Gastrocnemius medialis (tissue), 4 donors: ENCODE results near the gene GNAQ.

Experiments
- POLR2A ChIP-seq, 2 donors: fragments of 450-650 bp; IDR thresholded peaks; one replicate each; pipeline ENCODE4 v1.6.1; 2017; ENCODE audit warnings: antibody characterized with exemption in 2 of 2, mild to moderate bottlenecking in 2 of 2, moderate library complexity in 2 of 2
- TF ChIP-seq, protein P1 (sequence below), 5 experiments: fragments of 450-650 bp in 3 of 5; fragments of 200-600 bp in 2 of 5; sonication (generic) in 2 of 5; IDR thresholded peaks in 4 of 5; conservative IDR thresholded peaks in 1 of 5; 1 replicate in 4 of 5; 2 replicates in 1 of 5; pipeline ENCODE4 v1.5.1; 2016 to 2019; ENCODE audit warnings: antibody characterized with exemption in 5 of 5, mild to moderate bottlenecking in 3 of 5, moderate library complexity in 3 of 5

DNA sequence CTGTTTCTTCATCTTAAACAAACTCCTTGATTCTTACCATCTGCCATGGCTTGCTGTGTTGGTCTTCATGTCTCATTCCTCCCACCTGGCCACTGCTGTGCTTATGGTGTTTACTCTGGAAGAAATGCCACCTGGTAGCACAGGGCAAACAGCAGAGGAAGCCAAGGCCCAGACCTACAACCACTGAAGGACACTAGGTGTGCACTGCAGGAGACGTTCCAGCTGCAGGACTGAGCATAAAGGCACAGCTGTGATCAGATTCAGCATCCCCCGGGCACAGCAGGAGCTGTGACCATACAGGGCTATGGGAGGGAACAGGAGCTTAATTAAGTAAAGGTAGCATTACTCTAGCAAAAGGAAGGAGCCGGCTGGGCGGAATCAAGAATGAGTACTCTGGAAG lies 12.6 kb upstream of the GNAQ start:
- no peak for TF ChIP-seq POLR2A (IDR thresholded peaks at IDR 0.05)
- TF ChIP-seq, protein P1, sequence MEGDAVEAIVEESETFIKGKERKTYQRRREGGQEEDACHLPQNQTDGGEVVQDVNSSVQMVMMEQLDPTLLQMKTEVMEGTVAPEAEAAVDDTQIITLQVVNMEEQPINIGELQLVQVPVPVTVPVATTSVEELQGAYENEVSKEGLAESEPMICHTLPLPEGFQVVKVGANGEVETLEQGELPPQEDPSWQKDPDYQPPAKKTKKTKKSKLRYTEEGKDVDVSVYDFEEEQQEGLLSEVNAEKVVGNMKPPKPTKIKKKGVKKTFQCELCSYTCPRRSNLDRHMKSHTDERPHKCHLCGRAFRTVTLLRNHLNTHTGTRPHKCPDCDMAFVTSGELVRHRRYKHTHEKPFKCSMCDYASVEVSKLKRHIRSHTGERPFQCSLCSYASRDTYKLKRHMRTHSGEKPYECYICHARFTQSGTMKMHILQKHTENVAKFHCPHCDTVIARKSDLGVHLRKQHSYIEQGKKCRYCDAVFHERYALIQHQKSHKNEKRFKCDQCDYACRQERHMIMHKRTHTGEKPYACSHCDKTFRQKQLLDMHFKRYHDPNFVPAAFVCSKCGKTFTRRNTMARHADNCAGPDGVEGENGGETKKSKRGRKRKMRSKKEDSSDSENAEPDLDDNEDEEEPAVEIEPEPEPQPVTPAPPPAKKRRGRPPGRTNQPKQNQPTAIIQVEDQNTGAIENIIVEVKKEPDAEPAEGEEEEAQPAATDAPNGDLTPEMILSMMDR (IDR thresholded peaks at IDR 0.05 in 4 of 5, conservative IDR thresholded peaks at IDR 0.05 in 1 of 5), result no peak
